Stimulated activated CD8-positive, alpha-beta memory T cell treated with anti-CD3 and anti-CD28 coated beads, Interleukin-15, amount 100 ng/mL, for 24 hours (primary cell): ENCODE data around the gene SPATA31E1.
"Not testable (repeated sequence)": the region's sequence is repeated elsewhere in the genome, so short reads cannot be mapped to it uniquely, and the experiment has no call there.

Experiments used
- DNase-seq: peaks from one replicate; pipeline ENCODE4 v3.0.0-alpha.2; 2020; ENCODE audit warnings: low read depth

The SPATA31E1 gene

GRCh38 chr9:87882627-87883026 is at the start of gene SPATA31E1:
SPATA31E1 (plus strand) TSS chr9:87882877; CDS start chr9:87882892, 15 bp downstream.
- no peak for DNase-seq

GRCh38 chr9:87834357-87834756 is 48.3 kb upstream of the SPATA31E1 start:
- DNase-seq: no peak

GRCh38 chr9:87836536-87836935 is 46.1 kb upstream of the SPATA31E1 start:
- DNase-seq: no peak

- DNase-seq: no peak
These were observed 45.5 kb upstream of the SPATA31E1 start for GRCh38 chr9:87836951-87837705.

DNA sequence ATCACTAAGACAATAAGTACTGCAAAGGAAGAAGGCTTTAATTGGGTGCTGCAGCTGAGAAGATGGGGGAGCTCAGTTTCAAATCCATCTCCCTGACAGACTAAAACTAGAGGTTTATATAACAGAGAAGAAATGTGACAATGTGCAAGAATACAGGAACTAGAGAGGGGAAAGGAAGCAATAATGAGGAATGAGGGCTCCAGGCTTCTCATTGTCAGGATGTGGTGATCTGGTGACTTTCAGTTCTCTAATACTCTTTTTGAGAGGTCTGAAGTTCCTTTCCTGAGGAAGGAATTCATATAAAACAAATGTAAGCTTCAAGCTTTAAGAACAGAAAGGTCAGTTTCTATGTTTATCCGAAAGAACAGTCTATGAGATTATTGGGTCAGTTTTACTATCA is 42.5 kb upstream of the SPATA31E1 start:
- no peak for DNase-seq

GRCh38 chr9:87842878-87843585 is 39.6 kb upstream of the SPATA31E1 start:
- DNase-seq: no peak

GRCh38 chr9:87844506-87844905 is 38.2 kb upstream of the SPATA31E1 start:
- DNase-seq: no peak

DNA sequence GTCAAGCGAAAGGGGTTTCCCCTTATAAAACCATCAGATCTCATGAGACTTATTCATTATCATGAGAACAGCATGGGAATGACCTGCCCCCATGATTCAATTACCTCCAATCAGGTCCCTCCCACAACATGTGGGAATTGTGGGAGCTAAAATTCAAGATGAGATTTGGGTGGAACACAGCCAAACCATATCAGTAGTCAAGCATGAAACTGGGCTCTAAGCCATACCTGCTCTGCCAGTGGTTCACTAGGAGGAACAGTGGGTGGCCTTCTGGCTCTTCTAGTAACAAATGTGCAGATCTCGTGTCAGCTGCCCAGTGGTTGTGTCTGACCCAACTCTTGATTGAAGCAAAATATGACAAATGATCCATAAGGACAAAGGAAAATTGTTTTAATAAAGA is 34.9 kb upstream of the SPATA31E1 start:
- not testable (repeated sequence) for DNase-seq

- no peak for DNase-seq
These were observed 33.4 kb upstream of the SPATA31E1 start for GRCh38 chr9:87849144-87849758.

- DNase-seq: no peak
These were observed 32.3 kb upstream of the SPATA31E1 start for GRCh38 chr9:87850391-87850790.

- DNase-seq: not testable (repeated sequence)
These were observed 31.5 kb upstream of the SPATA31E1 start for GRCh38 chr9:87851186-87851585.

- DNase-seq: no peak
These were observed 29.4 kb upstream of the SPATA31E1 start for GRCh38 chr9:87853302-87853701.

- DNase-seq: no peak
These were observed 28.6 kb upstream of the SPATA31E1 start for GRCh38 chr9:87853876-87854579.

- no peak for DNase-seq
These were observed 28.1 kb upstream of the SPATA31E1 start for GRCh38 chr9:87854580-87854955.

DNA sequence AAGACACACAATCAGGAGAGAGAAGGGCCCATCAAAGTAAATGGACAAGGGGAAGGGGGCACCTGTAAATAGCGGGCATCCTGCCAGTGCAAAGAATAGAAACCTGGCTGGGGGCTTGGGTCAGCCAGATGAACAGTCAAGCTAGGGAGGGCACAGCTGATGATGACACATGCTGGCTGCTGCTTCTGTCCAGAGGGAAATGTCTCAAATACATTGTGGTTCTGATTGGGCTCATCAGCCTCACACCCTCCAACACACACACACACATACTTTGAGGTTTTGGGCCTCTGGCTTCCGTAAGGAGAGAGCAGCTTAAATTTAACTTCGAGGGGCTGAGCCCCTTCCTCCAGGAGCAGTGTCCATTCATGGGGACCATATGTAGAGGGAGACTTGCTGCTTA is 27.6 kb upstream of the SPATA31E1 start:
- no peak for DNase-seq

DNA sequence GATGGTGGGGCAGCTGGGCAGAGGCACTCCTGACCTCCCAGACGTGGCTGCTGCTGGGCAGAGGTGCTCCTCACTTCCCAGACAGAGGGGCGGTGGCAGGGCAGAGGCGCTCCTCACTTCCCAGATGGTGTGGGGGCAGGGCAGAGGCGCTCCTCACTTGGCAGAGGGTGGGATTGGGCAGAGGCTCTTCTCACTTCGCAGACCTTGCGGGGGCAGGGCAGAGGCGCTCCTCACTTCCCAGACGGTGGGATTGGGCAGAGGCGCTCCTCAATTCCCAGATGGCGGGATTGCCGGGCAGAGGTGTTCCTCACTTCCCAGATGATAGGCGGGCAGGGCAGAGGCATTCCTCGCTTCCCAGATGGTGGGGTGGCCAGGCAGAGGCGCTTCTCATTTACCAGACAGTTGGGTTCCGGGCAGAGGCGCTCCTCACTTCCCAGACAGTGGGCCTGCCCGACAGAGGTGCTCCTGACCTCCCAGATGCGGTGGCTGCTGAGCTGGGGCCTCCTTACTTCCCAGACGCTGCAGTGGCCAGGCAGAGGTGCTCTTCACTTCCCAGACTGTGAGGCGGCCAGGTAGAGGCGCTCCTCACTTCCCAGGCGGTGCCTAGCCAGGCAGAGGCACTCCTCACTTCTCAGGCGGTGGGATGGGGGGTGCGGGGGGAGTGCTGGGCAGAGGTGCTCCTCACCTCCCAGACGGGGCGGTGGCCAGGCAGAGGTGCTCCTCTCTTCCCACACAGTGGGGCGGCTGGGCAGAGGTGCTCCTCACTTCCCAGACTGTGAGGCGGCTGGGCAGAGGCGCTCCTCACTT is 25.3 kb upstream of the SPATA31E1 start:
- no peak for DNase-seq

DNA sequence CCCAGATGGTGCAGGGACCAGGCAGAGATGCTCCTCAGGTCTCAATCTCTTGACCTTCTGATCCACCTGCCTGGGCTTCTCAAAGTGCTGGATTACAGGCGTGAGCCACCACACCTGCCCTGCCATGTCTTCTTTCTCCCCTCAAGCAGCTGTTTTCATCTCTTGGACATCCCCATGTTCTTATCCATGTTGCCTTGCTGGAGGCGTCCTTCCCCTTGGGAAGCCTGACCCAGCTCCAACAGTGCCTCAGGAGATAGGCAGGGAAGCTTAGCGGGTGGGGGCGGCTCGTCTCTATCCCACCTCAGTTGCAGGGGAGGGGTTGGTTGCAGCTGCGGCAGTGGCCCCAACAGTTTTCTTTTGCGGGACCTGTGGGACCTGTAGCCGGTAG is 24.7 kb upstream of the SPATA31E1 start:
- DNase-seq: no peak

DNA sequence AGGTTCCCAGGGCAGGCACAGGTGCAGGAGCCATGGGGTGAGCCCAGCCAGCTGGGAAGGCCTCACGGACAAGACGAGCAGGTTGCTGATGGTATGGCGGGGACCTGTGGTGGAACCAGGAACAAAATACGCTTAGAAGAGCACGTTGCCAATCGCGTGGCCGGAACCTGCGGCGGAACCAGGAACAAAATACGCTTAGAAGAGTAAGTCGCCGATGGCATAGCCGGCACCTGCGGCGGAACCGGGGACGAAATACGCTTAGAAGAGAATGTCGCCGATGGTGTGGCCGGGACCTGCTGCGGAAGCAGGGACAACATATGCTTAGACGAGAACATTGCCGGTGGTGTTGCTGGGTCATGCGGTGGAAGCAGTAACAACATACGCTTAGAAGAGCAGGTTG is 23.5 kb upstream of the SPATA31E1 start:
- DNase-seq: no peak

GRCh38 chr9:87859786-87860185 is 22.9 kb upstream of the SPATA31E1 start:
- DNase-seq: no peak

DNA sequence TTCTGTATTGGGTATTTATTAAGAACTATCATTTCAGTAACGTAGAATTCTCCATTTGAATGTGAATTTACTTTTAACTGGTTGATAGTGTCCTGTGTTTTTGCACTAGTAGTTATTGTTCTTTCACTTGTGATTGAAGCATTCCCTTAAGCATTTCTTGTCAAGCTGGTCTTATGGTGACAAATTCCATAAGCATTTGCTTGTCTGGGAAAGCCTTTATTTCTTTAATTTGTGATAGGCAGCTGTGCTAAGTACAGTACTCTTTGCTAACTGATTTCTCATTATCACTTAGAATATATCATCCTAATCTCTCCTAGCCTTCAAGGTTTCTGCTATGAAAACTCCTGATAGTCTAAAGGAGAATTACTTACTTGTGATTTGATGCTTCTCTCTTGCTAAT is 21.3 kb upstream of the SPATA31E1 start:
- no peak for DNase-seq

DNA sequence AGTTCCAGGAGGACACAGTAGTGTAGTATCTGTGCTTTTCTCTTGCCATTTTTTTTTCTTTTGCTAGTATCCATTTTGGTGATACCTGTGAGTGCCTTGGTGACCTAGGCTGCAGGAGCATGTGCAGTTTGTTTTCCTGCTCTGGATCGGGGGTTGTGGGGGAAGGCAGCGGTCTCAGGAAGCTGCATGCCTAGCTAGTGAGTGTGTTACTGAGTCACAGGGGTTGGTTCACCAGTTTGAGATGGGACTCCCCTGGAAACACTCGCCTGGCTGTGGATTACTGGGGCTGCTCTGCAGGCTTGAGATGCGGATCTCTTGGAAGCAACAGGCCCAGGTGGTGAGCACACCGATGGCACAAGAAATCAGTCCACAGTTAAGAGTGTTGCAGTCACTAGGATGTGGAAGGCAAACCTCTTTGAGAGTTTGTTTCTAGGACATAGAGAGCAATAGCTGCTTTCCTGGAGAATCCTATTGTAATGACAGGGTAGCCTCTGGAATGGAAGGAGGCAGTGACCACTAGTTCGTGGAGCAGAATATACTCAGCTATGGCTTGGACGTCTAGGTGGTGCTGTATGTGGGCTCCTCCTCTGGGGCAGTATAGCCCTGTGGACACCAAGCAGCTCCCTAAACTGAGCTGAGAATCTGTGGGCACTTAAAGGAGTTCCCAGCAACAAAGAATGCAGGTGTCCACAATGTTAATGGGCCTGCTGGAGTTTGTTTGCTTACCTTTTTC is 20.0 kb upstream of the SPATA31E1 start:
- no peak for DNase-seq
